Activated naive CD4-positive, alpha-beta T cell treated with anti-CD3 and anti-CD28 coated beads, Interleukin-2, amount 50 U/mL, for 16 hours (primary cell): Measurements from ENCODE around the gene CD164.
"Not testable (repeated sequence)": the region's sequence is repeated elsewhere in the genome, so short reads cannot be mapped to it uniquely, and the experiment has no call there.

Experiments used
- DNase-seq: peaks from one replicate; pipeline ENCODE4 v3.0.0-alpha.2; 2020

Gene CD164

GRCh38 chr6:109373762-109374161 is 8.5 kb downstream of the CD164 start:
- peak; percentile 18 for DNase-seq

GRCh38 chr6:109373331-109373730 is 8.9 kb downstream of the CD164 start:
- DNase-seq: no peak

DNA sequence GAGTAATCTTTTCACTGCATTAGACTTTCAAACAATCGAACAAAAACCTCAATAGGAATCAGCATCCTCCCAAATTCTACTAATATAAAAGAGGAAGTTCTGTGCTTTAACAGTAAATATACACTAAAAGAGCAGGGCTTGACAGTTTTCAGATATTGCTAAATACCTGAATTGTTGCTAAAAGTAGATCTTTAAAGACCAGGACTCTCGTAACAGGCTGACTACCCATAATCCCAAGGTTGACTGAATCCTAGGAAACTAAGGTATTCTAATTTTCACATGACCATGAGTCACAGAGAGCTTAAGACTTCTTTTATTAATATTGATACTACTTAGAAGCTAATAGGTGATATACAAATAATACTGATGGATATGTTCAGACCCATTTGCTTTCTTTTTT is 10.1 kb downstream of the CD164 start:
- DNase-seq: no peak

GRCh38 chr6:109370792-109371191 is 11.5 kb downstream of the CD164 start:
- no peak for DNase-seq

DNA sequence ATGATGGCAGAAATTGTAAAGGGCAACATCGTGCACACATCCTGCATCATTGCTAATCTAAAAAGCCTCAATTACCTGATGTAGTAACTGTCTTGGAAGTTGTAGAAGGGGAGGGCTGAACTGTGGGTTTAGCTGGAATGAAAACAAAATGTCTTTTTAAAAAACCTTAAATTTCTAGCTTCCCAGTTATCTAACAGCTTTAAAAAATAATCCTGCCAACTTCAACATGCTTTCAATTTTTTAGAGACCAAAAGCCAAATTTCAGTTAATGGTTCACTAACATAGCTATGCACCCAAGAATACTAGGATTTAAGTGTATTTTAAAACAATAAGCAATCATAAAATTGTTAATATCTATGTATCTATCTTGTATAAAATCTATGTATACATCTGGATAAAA is 11.9 kb downstream of the CD164 start:
- DNase-seq: no peak

GRCh38 chr6:109369728-109370127 is 12.5 kb downstream of the CD164 start:
- DNase-seq: no peak

- DNase-seq: not testable (repeated sequence)
Observed at GRCh38 chr6:109364382-109365078, 17.7 kb downstream of the CD164 start.

- no peak for DNase-seq
Observed at GRCh38 chr6:109363753-109364152, 18.5 kb downstream of the CD164 start.

DNA sequence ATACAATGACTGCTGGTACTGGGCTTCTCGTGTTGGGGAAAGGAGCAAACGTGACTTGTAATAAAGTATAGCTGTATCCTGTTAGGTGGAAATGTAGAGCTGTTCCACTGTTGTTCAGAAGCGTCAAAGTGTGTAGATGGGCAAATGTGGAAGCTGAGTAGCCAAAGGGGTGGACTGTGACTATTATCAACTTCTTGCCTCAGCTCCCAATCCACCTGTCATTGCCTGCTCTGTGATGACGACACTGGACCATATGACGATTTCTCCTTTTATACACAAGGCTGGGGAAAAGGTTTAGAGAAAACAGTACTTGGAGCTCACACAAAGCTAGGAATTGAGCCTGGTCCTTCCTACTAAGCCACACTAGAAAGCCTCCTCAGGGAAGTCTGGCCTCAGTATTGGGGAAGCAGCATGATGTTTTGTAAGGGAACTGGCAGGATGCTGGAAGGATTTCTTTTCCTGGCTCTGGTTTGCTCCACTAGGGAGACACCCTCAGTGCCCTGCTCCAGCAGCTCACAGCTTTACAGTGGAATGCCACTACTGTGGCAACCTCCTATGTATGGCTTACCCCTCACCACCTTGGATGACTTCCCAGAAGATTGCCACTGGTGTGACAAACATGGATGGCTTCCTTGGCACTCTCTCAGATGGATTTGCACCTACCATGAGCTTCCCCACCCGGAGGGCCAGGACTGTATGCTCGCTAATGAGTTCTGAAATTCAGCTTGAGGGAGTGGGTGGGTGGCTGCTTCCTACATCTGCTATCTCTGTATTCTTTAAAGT is 20.0 kb downstream of the CD164 start:
- DNase-seq: no peak

DNA sequence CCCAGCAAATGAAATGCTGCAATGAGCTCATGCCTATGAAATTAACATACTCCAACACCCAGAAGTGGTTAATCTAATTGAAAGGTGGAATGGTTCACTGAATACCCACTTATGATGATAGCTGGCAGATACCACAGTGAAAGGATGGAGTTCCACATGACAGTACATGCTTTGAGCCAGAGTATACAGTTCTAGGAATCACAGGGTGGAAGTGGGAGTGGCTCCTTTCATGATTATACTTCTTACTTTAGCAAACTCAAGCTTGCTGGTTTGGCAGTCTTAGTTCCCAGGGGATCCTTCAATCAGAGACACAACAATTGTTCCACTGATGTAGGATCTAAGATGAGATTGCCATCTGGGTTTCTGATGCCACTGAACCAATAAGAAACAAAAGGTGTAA is 21.5 kb downstream of the CD164 start:
- DNase-seq: no peak

- DNase-seq: no peak
Observed at GRCh38 chr6:109360281-109360680, 22.0 kb downstream of the CD164 start.

GRCh38 chr6:109359248-109359647 is 23.0 kb downstream of the CD164 start:
- no peak for DNase-seq

DNA sequence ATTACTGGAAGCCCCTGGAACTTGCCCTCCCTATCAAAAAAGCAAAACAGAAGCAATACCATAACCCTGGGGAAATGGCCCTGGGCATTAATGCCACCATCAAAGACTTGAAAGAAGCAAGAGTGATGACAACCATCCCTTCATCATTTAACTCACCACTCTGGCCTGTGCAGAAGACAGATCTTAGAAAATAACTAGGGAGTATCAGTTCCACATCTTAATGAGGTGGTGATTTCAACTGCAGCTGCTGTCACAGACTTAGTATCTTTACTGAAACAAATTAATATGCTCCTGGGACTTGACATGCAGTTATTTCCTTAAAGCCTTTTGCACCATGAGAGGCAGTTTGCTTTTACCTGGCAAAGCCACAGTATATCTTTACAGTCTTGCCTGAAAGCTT is 24.1 kb downstream of the CD164 start:
- no peak for DNase-seq

DNA sequence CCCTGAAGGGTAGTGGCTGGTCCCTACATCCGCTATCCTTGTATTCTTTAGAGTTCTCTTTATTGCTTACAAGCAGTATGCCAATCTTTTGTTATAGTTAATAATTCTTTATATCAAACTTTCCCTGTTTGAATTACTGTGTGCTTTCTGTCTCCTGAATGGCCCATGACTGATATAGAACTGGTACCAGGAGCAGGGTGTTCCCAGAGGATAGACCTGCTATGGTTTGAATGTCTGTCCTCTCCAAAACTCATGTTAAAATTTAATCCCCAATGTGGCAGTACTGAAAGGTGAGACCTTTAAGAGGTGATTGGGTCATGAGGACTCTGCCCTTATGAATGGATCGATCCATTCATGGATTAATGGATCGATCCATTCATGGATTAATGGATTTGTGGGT is 26.0 kb downstream of the CD164 start:
- no peak for DNase-seq

GRCh38 chr6:109351231-109352130 is 30.8 kb downstream of the CD164 start:
- DNase-seq: no peak

GRCh38 chr6:109349419-109349987 is 32.8 kb downstream of the CD164 start:
- no peak for DNase-seq

GRCh38 chr6:109348226-109348625 is 34.0 kb downstream of the CD164 start:
- no peak for DNase-seq

GRCh38 chr6:109347779-109348178 is 34.5 kb downstream of the CD164 start:
- DNase-seq: no peak

GRCh38 chr6:109345986-109346385 is 36.3 kb downstream of the CD164 start:
- no peak for DNase-seq

DNA sequence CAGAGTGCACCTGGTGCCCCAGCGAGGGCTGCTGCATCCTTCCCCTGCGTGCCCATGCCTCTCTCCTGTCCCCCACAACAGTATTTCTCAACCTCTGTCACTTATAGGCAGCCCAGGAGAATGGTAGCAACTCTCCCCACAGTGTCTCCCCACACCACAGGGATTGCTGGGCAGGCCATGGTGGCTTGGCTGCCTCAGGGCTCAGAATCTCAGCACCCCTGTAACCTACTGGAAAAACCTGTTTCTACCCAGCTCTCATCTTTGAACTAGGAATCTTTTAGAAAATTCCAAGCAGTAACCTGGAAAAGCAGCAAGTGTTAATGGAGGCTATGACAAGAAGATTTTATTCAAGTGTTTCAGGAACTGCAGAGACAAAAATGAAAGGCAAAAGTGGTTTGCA is 38.0 kb downstream of the CD164 start:
- no peak for DNase-seq

DNA sequence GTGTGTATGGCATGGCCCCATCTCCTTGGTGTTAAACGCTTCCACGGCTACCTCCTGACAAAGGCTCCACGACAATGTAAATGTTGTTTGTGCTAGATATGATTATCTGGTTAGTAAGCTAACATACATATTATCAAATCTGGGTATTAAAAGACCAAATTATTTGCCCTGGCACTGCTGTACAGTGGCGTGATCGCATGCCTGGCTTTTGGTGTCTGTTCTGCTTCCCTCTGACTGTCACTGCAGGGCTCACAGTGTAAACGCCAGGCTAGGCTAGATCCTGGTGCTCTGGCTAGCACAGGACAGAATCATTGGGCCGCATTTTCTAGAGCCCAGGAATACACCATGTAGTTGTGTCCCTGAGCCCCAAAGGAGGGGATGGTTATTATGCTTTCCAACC is 38.7 kb downstream of the CD164 start:
- no peak for DNase-seq

GRCh38 chr6:109342911-109343310 is 39.4 kb downstream of the CD164 start:
- DNase-seq: no peak

- no peak for DNase-seq
Observed at GRCh38 chr6:109342506-109342905, 39.8 kb downstream of the CD164 start.
